NCI-H187 (cell line): Measurements from ENCODE around the gene WFDC5.
"Not testable (repeated sequence)": the region's sequence is repeated elsewhere in the genome, so short reads cannot be mapped to it uniquely, and the experiment has no call there.

Experiments used
- DNase-seq, 2 experiments: peaks; one replicate each; lab custom pipeline; 2025; lab: John Stamatoyannopoulos, UW

Gene WFDC5

GRCh38 chr20:45087814-45088213, 27.2 kb downstream of the WFDC5 start:
- DNase-seq: no peak

GRCh38 chr20:45087097-45087790, 27.7 kb downstream of the WFDC5 start:
- DNase-seq: no peak

- no peak for DNase-seq
Measured at GRCh38 chr20:45085867-45086266, 29.1 kb downstream of the WFDC5 start.

GRCh38 chr20:45085289-45085688, 29.7 kb downstream of the WFDC5 start:
- DNase-seq: no peak

GRCh38 chr20:45083127-45083526, 31.8 kb downstream of the WFDC5 start:
- DNase-seq: no peak

- DNase-seq: no peak
Measured at GRCh38 chr20:45082468-45082867, 32.5 kb downstream of the WFDC5 start.

- DNase-seq: no peak
Measured at GRCh38 chr20:45080867-45081624, 33.9 kb downstream of the WFDC5 start.

- DNase-seq: no peak
Measured at GRCh38 chr20:45077559-45077958, 37.4 kb downstream of the WFDC5 start.

- DNase-seq: no peak
Measured at GRCh38 chr20:45073221-45073620, 41.8 kb downstream of the WFDC5 start.

- no peak for DNase-seq
Measured at GRCh38 chr20:45072066-45072465, 42.9 kb downstream of the WFDC5 start.

- no peak for DNase-seq
Measured at GRCh38 chr20:45070932-45071632, 43.9 kb downstream of the WFDC5 start.

- DNase-seq: no peak
Measured at GRCh38 chr20:45069261-45069660, 45.7 kb downstream of the WFDC5 start.

GRCh38 chr20:45067558-45067957, 47.4 kb downstream of the WFDC5 start:
- no peak for DNase-seq

GRCh38 chr20:45067087-45067486, 47.9 kb downstream of the WFDC5 start:
- no peak for DNase-seq

- DNase-seq: no peak
Measured at GRCh38 chr20:45066372-45066771, 48.6 kb downstream of the WFDC5 start.

GRCh38 chr20:45064812-45065211, 50.2 kb downstream of the WFDC5 start:
- DNase-seq: no peak

- DNase-seq: not testable (repeated sequence)
Measured at GRCh38 chr20:45063107-45063506, 51.9 kb downstream of the WFDC5 start.

GRCh38 chr20:45061244-45061643, 53.7 kb downstream of the WFDC5 start:
- no peak for DNase-seq

- DNase-seq: no peak
Measured at GRCh38 chr20:45060294-45060693, 54.7 kb downstream of the WFDC5 start.
